NCI-H226 (cell line): ENCODE results near the gene DCST2.

Source experiments
- DNase-seq: peaks from one replicate; pipeline ENCODE4 v3.0.0-alpha.2; 2015

Gene DCST2

GRCh38 chr1:155048449-155049334 lies 15.1 kb upstream of the DCST2 start:
- no peak for DNase-seq

DNA sequence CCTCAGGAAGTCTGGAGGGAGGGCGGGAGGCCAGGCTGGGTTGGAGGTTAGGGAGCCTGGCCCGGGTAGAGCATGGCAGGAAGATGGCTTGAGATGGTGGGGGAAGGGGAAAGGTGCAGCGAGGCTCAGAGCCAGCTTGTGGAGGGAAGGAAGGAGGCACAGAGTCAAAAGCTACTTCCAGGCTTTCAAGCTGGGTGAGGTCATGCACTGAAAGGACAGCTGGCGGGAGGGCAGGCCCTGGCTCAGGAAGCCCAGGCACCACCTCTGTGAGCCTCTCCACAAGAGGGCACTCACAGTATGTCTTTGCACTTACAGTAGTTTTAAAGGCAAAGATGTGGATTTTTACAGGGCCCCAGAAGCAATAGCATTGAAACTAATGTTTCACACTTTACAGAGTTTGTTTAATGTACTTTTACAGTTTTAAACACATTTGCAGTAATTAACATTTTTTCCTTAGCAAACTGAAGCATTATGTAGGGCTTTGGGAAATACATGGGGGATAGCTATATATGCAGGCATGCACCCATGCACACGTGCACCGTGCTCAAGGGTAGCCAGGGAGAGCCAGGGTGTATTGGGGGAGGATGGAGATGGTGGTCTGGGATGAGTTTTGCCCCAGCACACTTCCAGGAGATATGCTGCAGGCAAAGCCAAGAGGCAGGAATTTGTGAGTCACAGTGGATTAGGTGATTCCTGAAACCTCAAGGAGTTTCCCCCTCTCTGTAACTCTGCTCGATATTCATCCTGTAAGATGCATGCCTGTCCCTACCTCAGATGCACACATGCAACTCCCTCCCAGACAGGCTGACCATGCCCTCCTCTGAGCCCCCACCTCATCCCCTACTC lies 11.5 kb upstream of the DCST2 start:
- DNase-seq, result peak; percentile 77

- no peak for DNase-seq
Measured at GRCh38 chr1:155044365-155044764, 10.8 kb upstream of the DCST2 start.

- DNase-seq, result no peak
Measured at GRCh38 chr1:155043793-155044192, 10.2 kb upstream of the DCST2 start.

DNA sequence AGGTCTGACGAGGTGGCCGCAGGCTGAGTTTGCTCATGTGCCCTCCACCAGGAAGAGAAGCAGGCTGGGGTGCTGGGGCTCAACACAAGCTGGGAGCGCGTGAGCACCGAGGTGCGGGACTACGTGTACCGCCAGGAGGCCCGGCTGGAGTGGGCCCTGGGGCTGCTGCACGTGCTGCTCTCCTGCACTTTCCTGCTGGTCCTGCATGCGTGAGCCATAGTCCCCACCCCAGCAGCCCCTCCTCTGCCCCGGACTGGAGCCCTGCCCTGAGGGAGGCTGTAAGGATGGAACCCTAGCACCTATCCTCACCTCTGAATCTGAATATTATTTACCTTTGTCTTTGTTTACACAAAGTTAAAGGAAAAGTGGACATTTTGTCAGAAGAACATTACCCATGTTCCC lies 9.7 kb upstream of the DCST2 start:
- DNase-seq, result no peak

GRCh38 chr1:155042789-155043188 lies 9.2 kb upstream of the DCST2 start:
- DNase-seq, result no peak

DNA sequence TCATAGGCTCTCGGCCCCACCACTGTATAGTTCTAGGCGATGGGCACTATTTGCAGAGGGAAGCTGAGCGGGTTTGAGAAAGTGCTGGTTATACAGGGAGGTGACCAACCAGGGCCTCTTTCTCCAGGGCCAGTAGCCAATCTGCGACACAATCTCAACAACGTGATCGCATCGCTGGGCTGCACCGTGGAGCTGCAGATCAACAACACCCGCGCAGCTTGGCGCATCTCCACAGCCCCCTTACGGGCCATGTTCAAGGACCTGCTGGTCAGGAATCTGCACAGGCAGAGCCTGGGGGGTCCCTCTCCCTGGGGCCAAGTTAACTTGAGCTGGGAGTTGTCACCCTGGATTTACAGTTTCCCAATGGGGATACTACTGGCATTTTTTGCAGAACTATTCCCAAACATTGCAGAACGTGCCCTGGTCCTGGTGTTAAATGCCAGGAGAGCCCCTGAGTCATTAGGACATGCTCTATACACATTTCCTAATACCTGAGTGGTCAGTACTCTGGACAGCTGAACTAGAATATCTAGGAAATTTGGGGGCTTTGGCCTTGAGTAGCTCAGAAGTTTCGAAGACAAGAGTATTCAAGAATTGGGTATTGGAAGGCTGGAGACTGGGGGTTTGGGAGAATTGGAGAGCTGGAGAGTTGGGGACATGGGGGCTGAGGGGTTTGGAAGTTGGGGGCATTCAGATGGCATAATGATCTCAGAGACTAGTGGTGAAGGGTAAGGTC lies 6.9 kb upstream of the DCST2 start:
- no peak for DNase-seq

GRCh38 chr1:155039308-155039669 lies 5.7 kb upstream of the DCST2 start:
- DNase-seq, result no peak

DNA sequence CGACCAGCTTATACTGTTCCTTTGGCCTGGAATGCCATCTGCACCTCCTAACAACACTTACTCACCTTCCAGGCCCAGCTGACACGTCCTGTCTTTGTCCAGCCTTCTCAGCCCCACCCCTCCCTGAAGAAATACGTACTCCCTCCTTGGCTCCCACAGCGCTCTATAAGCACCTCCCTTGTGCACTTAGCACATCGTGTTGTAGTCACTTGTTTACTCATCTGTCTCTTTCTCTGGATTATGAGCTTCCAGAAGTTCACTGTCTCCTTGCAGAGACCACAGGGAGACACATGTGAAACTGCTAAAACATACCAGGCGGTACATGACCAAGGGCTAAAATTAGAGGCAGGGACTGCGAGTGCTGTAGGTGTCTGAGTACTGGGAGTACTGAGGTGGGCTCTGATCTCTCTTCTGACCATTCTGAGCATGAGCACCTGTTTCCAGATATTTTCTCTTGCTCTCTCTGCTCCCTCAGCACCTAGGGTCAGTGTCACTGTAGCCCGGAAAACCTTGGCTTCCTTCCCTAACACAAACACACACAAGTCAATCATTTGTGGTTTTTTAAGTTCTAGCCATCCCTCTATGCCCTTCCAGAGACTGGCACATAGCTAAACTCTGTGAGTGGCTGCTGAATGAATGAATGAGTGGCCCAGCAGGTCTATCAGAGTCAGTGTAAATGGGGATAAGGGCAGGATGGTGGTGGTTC lies 5.2 kb upstream of the DCST2 start:
- peak; percentile 65 for DNase-seq

- no peak for DNase-seq
Measured at GRCh38 chr1:155037851-155038441, 4.4 kb upstream of the DCST2 start.

DNA sequence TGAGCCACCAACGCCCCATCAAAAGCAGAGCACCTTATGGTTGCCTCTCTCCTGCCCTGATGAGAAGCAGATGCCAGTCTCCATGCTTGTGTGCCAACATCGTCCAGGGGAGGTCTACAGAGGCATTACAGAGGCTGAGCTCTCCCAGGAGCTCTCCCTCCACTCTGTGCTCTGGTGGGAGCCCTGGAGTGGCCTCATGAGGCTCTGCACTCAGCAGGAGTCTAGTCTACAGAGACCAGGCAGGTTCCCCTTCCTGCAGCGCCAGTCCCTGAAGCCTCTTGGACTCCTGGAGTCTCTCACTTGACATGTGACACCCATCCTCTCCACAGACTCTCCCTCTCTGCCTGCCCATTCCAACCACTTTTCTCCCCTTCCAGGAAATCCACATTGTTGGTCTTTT lies 3.5 kb upstream of the DCST2 start:
- no peak for DNase-seq

DNA sequence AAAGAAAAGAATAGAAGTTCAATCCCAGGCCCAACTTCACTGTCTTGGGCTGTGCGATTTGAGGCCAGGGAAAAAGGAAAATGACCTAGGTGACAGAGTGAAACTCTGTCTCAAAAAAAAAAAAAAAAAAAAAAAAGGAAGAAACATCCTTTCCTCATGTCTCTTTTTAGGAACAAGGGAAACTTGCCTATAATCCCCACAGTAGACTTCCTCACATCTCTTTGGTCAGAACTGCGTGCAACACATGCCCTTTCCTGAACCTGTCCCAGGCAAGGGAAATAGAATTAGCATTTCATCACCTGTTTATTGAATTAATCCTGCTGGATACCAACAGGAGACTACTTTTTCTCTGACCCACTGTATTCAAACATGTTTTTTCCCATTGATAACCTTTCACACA lies 2.4 kb upstream of the DCST2 start:
- no peak for DNase-seq

GRCh38 chr1:155034318-155035208 lies 982 bp upstream of the DCST2 start:
- DNase-seq, result no peak

DNA sequence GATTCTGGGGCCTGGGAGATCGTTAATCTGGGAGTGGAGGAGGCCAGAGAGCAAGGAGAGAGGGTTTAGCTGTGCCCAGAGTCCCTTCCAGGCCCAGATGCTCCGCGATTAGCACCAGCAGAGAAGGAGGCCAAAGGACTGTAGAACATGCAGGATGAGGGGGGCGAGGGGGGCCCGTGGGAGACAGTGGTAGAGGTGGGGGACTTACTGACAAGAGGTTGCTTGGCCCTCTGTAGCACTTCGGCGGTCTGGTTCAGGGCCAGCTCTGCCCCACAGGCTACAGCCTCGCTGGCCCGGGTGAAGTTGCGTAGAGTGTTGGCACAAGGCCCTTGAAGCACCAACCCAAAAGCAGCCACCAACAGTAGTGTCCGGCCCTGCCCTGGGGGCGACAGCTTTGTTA lies 695 bp downstream of the DCST2 start:
- no peak for DNase-seq

- no peak for DNase-seq
Measured at GRCh38 chr1:155030899-155031298, 2.7 kb downstream of the DCST2 start.

GRCh38 chr1:155030243-155030795 lies 3.3 kb downstream of the DCST2 start:
- no peak for DNase-seq

GRCh38 chr1:155029513-155030242 lies 3.9 kb downstream of the DCST2 start:
- DNase-seq, result no peak

- DNase-seq, result peak; percentile 60
Measured at GRCh38 chr1:155026588-155026987, 7.0 kb downstream of the DCST2 start.

GRCh38 chr1:155026154-155026553 lies 7.4 kb downstream of the DCST2 start:
- DNase-seq, result no peak

DNA sequence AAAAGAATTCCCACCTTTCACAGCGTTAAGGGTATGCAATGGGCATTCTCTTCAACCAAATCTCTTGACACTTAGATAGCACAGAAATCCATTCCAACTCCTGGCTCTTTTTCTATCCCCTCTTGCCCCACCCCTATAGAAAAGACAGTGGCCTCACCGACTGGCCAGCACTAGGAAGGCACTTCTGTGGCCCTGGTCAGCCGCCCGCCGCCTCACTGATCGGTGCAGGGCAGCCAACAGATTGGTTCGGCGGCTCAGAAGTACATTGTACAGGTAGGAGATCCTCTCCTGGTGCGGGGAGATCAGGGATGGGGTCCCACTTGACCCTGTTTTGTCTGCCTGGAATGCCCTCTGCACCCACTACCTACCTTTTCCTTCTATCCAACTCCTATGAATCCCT lies 9.3 kb downstream of the DCST2 start:
- DNase-seq, result no peak
